Activated CD8-positive, alpha-beta T cell treated with anti-CD3 and anti-CD28 coated beads, Interleukin-2, amount 10 ng/mL, durations not matched to agents 7 days and 5 days (primary cell): ENCODE measurements around the gene MORC3. TPM values are rescaled to one million over a fixed set of nuclear protein-coding genes. Genes with fewer than 3 reads are reported as not detected.

ENCODE experiments used
- total RNA-seq, 2 experiments: library from RNA; stranded (reverse); gene quantifications; one replicate each; pipeline ENCODE4 v1.2.3, GENCODE V29; 2021

Gene MORC3
- total RNA-seq, 2 experiments from 2014 or later, result 31.6 to 35.2 TPM

Other genes starting within 250 kb of the MORC3 start
- gene CBR3, start 185.1 kb upstream of the MORC3 start, total RNA-seq, result 10 to 100 TPM; 29.6 to 32.3 TPM
- gene DOP1B, start 163.4 kb upstream of the MORC3 start, total RNA-seq, result 10 to 100 TPM; 30.3 to 30.9 TPM
- 10 to 100 TPM; 27.4 to 28.1 TPM for gene CHAF1B, start 65.2 kb downstream of the MORC3 start, total RNA-seq
- not detected for gene CLDN14, start 159.9 kb downstream of the MORC3 start, total RNA-seq